IPS-20b (cell line): ENCODE data around the gene OMA1.

Experiments
- H3K27ac ChIP-seq: one replicate; pipeline ENCODE4 v1.5.1; 2013; ENCODE audit warnings: low read length
- H3K27me3 ChIP-seq: 2 replicates; pipeline ENCODE4 v1.6.1; 2013; ENCODE audit warnings: mild to moderate bottlenecking, low read length, inconsistent platforms; ENCODE audit not compliant: insufficient read depth
- H3K36me3 ChIP-seq: 2 replicates; pipeline ENCODE4 v1.6.1; 2013; ENCODE audit warnings: low read depth, mild to moderate bottlenecking, inconsistent platforms, low read length, moderate library complexity; ENCODE audit not compliant: insufficient read depth
- H3K4me1 ChIP-seq: 2 replicates; pipeline ENCODE4 v1.6.1; 2013; ENCODE audit warnings: mild to moderate bottlenecking, control low read depth, inconsistent platforms, low read length, moderate library complexity; ENCODE audit not compliant: insufficient read depth
- H3K4me3 ChIP-seq: 2 replicates; pipeline ENCODE4 v1.5.1; 2013; ENCODE audit warnings: mild to moderate bottlenecking, low read length, inconsistent platforms
- H3K9ac ChIP-seq: 2 replicates; pipeline ENCODE4 v1.6.1; 2013; ENCODE audit warnings: low read depth, mild to moderate bottlenecking, inconsistent platforms, low read length, moderate library complexity
- H3K9me3 ChIP-seq: 2 replicates; pipeline ENCODE4 v1.6.1; 2013; ENCODE audit warnings: mild to moderate bottlenecking, low read depth, low read length, inconsistent platforms; ENCODE audit not compliant: insufficient read depth

OMA1 gene

GRCh38 chr1:58468612-58469011 is 77.9 kb downstream of the OMA1 start:
- Histone ChIP-seq H3K4me3 (no peak overlapping the region), H3K9me3 (no peaks in the 10 kb centered on the region), H3K27ac (no peak overlapping the region), H3K9ac (no peak overlapping the region), H3K36me3 (no peaks in the 10 kb centered on the region), H3K27me3 (no peaks in the 10 kb centered on the region), H3K4me1 (peaks cover 11% of the 10 kb centered on the region; the same call in 1 of the 2 replicates)

- Histone ChIP-seq H3K36me3 (no peaks in the 10 kb centered on the region), H3K4me1 (peaks cover 11% of the 10 kb centered on the region; the same call in 1 of the 2 replicates), H3K4me3 (peak overlapping the region; percentile 7; the same call in 1 of the 2 replicates), H3K9me3 (no peaks in the 10 kb centered on the region), H3K9ac (no peak overlapping the region), H3K27me3 (no peaks in the 10 kb centered on the region), H3K27ac (no peak overlapping the region)
These were observed 79.8 kb downstream of the OMA1 start for GRCh38 chr1:58466630-58467241.

GRCh38 chr1:58465825-58466629 is 80.5 kb downstream of the OMA1 start:
- Histone ChIP-seq H3K36me3 (no peaks in the 10 kb centered on the region), H3K4me3 (no peak overlapping the region), H3K27me3 (no peaks in the 10 kb centered on the region), H3K9me3 (no peaks in the 10 kb centered on the region), H3K27ac (no peak overlapping the region), H3K4me1 (peaks cover 11% of the 10 kb centered on the region; the same call in 1 of the 2 replicates), H3K9ac (no peak overlapping the region)

DNA sequence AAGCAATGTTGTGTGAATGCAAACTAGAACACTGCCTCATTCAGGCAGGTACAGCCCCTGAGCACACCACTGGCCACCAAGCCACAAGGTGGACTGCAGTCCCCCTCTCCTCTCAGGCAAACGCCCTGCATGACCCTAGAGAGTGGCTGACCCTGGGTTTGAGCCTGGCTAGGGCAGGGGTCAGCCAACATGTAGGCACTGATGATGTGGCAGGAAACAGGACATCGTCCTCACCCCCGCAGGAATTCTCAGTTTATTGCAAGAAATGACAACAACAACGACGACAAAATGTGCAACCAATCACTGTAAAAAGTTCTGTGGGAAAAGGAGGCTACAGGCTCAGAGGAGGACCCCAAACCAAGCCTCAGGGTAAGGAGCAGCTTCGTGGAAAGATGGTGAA is 81.3 kb downstream of the OMA1 start:
- Histone ChIP-seq H3K9ac (no peak overlapping the region), H3K4me3 (no peak overlapping the region), H3K27me3 (no peaks in the 10 kb centered on the region), H3K27ac (no peak overlapping the region), H3K9me3 (no peaks in the 10 kb centered on the region), H3K36me3 (no peaks in the 10 kb centered on the region), H3K4me1 (peaks cover 11% of the 10 kb centered on the region; the same call in 1 of the 2 replicates)

- Histone ChIP-seq H3K27me3 (no peaks in the 10 kb centered on the region), H3K4me3 (no peak overlapping the region), H3K9me3 (no peaks in the 10 kb centered on the region), H3K4me1 (no peaks in the 10 kb centered on the region), H3K36me3 (no peaks in the 10 kb centered on the region), H3K9ac (no peak overlapping the region), H3K27ac (no peak overlapping the region)
These were observed 86.1 kb downstream of the OMA1 start for GRCh38 chr1:58460469-58460868.

- H3K36me3 ChIP-seq: no peaks in the 10 kb centered on the region
- no peaks in the 10 kb centered on the region for H3K9me3 ChIP-seq
- H3K4me1 ChIP-seq: no peaks in the 10 kb centered on the region
- no peak overlapping the region for H3K9ac ChIP-seq
- no peaks in the 10 kb centered on the region for H3K27me3 ChIP-seq
- no peak overlapping the region for H3K4me3 ChIP-seq
- no peak overlapping the region for H3K27ac ChIP-seq
These were observed 86.6 kb downstream of the OMA1 start for GRCh38 chr1:58459911-58460310.

DNA sequence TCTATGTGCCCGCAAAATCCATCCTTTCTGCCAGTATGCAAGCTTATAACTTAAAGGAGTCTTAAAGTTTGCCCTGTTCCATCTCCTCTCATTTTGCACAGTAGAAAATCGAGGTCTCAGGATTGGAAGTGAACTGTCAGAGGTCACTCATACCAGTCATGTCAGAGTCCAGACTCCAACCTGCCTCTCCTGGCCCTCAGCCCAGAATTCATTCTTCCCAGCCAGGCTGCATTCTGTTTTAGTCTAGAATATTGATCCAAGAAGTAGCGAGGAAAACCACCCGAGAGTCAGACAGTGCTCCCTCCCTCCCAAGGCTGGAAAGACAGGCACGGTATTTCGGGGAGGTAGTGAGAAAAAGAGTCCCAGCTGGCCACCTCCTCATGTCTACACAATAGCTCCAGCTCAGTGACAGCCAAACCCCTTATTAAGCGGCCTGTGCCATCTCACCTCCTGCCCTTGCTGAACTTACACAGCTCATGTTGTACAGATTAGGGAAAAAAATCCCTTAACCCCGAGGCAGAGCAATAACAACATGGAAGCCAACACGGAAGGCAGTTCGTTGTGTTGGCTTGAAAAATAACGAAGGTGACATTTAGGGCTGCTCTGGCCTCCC is 89.4 kb downstream of the OMA1 start:
- Histone ChIP-seq H3K36me3 (no peaks in the 10 kb centered on the region), H3K27me3 (no peaks in the 10 kb centered on the region), H3K9me3 (no peaks in the 10 kb centered on the region), H3K27ac (no peak overlapping the region), H3K4me3 (no peak overlapping the region), H3K9ac (no peak overlapping the region), H3K4me1 (no peaks in the 10 kb centered on the region)

DNA sequence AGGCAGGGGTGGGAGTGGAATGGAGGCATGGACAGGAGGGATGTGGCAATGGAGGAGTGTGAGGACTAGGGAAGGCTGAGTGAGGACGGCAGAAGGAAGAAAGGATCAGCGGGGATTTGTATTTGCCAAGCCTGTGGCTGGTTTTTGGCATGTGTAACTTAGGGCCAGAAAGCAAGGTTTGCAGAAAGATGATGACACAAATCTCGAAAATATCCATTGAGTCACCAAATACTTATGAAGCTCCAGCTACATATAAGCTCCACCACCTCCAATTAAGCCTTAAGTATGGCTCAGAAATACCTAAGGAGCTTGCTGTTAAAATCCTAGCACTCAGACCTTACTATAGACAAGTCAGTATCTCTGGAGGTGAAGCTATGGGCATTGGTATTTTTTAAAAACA is 90.1 kb downstream of the OMA1 start:
- no peaks in the 10 kb centered on the region for H3K9me3 ChIP-seq
- no peak overlapping the region for H3K4me3 ChIP-seq
- no peaks in the 10 kb centered on the region for H3K4me1 ChIP-seq
- no peaks in the 10 kb centered on the region for H3K36me3 ChIP-seq
- no peak overlapping the region for H3K27ac ChIP-seq
- no peak overlapping the region for H3K9ac ChIP-seq
- H3K27me3 ChIP-seq: no peaks in the 10 kb centered on the region

GRCh38 chr1:58454807-58455206 is 91.7 kb downstream of the OMA1 start:
- Histone ChIP-seq H3K9me3 (no peaks in the 10 kb centered on the region), H3K36me3 (no peaks in the 10 kb centered on the region), H3K27me3 (no peaks in the 10 kb centered on the region), H3K4me1 (no peaks in the 10 kb centered on the region), H3K27ac (no peak overlapping the region), H3K4me3 (no peak overlapping the region), H3K9ac (no peak overlapping the region)

GRCh38 chr1:58454385-58454784 is 92.1 kb downstream of the OMA1 start:
- Histone ChIP-seq H3K27ac (no peak overlapping the region), H3K9ac (no peak overlapping the region), H3K27me3 (no peaks in the 10 kb centered on the region), H3K9me3 (no peaks in the 10 kb centered on the region), H3K4me1 (no peaks in the 10 kb centered on the region), H3K36me3 (no peaks in the 10 kb centered on the region), H3K4me3 (no peak overlapping the region)

GRCh38 chr1:58451560-58452191 is 94.8 kb downstream of the OMA1 start:
- no peak overlapping the region for H3K9ac ChIP-seq
- H3K36me3 ChIP-seq: no peaks in the 10 kb centered on the region
- no peaks in the 10 kb centered on the region for H3K9me3 ChIP-seq
- H3K27me3 ChIP-seq: no peaks in the 10 kb centered on the region
- no peaks in the 10 kb centered on the region for H3K4me1 ChIP-seq
- no peak overlapping the region for H3K27ac ChIP-seq
- H3K4me3 ChIP-seq: no peak overlapping the region
